KOPT-K1 (cell line): ENCODE measurements around the gene CHST8.

Source experiments
- H3K27ac ChIP-seq: fragments of 200-600 bp; sonication (generic); 2 replicates; pipeline ENCODE4 v1.5.1; 2016; ENCODE audit warnings: antibody characterized with exemption, mild to moderate bottlenecking, low read depth, low read length; ENCODE audit not compliant: poor library complexity, severe bottlenecking
- H3K36me3 ChIP-seq: fragments of 200-600 bp; sonication (generic); 2 replicates; pipeline ENCODE4 v1.5.1; 2017; ENCODE audit warnings: antibody characterized with exemption, mild to moderate bottlenecking, low read length, moderate library complexity; ENCODE audit not compliant: insufficient read depth
- H3K9me3 ChIP-seq: fragments of 200-600 bp; sonication (generic); 2 replicates; pipeline ENCODE4 v1.5.1; 2017; ENCODE audit warnings: antibody characterized with exemption, low read length, mild to moderate bottlenecking; ENCODE audit not compliant: insufficient read depth, poor library complexity, severe bottlenecking

Gene CHST8

DNA sequence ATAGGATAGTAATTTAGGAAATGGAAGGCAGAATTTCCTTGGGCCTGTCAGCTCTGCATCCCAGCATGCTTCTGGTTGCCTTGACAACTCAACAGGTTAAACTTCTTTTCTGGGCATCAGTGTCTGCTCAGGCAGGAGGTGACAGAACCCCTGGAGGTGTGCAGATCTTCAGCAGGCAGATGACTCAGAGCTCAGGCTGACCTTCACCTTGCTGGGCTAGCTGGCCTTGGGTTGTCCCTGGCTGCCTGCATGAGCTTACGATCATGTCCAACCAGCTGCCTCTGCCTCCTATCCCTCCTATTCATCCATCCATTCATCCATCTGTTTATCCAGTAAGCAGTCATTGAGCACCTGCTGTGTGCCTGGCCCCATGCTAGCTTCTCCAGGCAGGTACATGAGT lies 93.7 kb downstream of the CHST8 start:
- no peaks in the 10 kb centered on the region for H3K36me3 ChIP-seq
- no peak overlapping the region for H3K27ac ChIP-seq
- H3K9me3 ChIP-seq: no peaks in the 10 kb centered on the region

DNA sequence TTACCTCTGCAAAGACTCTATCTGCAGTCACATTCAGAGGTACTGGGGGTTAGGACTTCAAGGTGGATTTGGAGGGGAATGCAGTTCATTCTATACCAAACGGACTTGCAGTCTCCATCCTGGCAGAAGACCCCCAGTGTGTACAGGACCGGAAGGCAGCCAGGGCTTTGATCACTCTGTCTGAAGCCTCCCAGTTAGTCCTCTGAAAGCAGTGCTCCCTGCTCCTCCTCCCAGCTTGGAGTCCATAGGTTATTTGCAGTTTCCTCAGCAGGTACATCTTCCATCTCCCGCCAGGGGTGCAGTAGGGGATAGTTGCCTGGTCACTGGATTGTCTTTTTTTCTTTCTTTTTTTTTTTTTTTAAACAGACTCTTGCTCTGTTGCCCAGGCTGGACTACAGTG lies 96.1 kb downstream of the CHST8 start:
- Histone ChIP-seq H3K36me3 (no peaks in the 10 kb centered on the region), H3K9me3 (no peaks in the 10 kb centered on the region), H3K27ac (no peak overlapping the region)

DNA sequence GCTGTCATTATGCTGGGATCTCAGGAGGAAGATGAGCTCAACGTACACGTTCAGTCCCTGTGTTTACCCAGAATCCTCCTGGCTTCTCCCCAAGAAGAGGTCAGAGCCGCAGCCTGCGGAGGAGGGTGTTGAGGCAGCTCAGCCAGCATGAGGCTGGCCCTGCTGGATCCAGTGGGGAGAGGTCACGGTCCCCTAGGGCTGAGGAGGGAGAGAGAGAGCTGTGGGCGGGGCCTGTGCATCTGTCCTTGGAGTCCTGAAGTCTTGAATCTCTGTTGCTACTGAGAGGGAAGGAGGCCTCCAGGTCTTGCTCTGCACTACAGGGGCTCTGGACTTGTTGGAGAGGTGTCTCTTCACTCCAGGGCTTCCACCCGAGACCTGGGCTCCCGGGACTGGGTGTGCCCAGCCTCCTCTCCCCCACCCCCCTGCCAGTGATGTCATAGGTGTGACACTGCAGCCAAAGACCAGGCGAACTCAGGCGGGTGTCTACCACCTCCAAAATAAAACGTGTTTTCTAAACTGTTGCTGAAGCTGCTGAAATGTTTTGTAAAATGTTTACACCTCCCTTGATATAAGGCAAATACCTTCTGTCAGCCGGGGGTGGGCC lies 97.0 kb downstream of the CHST8 start:
- Histone ChIP-seq H3K36me3 (no peaks in the 10 kb centered on the region), H3K9me3 (no peaks in the 10 kb centered on the region), H3K27ac (no peak overlapping the region)

DNA sequence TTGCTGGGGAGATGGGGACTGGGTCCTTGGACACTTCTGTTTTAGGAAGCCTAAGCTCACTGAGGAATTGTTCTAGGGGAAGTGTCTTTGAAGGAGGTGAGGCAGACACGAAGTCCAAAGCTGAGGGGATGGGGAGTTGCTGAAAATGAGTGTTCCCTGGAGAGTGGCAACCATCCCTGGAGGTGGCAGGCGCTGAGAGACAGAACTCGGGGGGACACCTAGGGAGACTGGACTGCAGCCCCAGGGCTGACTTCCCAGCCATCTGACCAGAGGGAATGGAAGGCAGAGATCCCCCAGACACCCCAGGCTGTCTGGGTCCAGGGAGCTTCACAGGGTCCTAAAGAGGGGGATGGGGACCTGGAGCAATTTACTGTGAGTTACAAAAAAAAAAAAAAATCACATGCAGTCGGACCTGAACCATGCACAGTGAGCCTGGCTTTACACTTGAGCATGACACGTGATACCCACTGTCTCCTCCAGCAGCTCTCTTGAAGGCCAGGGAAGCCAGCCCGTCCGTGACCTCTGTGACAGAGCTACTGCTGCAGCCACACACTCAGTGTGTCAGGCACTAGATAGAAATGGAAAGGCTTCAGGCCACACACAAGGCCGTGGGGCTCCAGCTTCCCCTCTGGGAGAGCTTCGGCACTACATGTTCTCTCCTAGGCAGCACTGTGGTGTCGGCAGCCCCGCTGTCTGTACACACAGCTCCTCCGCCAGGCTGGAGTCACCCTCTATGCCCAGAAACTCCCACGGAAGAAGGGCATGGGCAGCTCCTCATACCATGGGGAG lies 97.8 kb downstream of the CHST8 start:
- H3K9me3 ChIP-seq: no peaks in the 10 kb centered on the region
- H3K36me3 ChIP-seq: no peaks in the 10 kb centered on the region
- H3K27ac ChIP-seq: no peak overlapping the region

- Histone ChIP-seq H3K9me3 (no peaks in the 10 kb centered on the region), H3K27ac (no peak overlapping the region), H3K36me3 (no peaks in the 10 kb centered on the region)
These were observed 98.4 kb downstream of the CHST8 start for GRCh38 chr19:33720155-33720493.

GRCh38 chr19:33720691-33721682 lies 99.2 kb downstream of the CHST8 start:
- Histone ChIP-seq H3K9me3 (no peaks in the 10 kb centered on the region), H3K36me3 (no peaks in the 10 kb centered on the region), H3K27ac (no peak overlapping the region)

DNA sequence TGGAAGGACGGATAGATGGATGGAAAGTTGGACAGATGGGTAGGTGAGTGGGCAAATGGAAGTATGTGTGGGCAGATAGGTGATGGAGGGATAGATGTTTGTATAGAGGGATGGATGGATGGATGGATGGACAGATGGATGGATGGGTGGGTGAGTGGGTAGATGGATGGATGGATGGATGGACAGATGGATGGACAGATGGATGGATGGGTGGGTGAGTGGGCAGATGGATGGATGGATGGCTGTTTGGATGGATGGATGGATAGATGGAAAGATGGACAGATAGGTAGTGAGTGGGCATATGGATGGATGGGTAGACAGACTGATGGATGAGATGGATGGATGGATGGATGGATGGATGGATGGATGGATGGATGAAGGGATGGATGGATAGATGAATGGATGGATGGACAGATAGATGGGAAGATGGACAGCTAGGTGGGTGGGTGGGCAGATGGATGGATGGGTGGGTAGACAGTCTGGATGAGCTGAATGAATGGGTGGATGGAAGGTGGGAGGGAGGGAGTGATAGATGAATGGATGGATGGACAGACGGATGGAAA lies 100.1 kb downstream of the CHST8 start:
- H3K27ac ChIP-seq: no peak overlapping the region
- no peaks in the 10 kb centered on the region for H3K36me3 ChIP-seq
- H3K9me3 ChIP-seq: no peaks in the 10 kb centered on the region

DNA sequence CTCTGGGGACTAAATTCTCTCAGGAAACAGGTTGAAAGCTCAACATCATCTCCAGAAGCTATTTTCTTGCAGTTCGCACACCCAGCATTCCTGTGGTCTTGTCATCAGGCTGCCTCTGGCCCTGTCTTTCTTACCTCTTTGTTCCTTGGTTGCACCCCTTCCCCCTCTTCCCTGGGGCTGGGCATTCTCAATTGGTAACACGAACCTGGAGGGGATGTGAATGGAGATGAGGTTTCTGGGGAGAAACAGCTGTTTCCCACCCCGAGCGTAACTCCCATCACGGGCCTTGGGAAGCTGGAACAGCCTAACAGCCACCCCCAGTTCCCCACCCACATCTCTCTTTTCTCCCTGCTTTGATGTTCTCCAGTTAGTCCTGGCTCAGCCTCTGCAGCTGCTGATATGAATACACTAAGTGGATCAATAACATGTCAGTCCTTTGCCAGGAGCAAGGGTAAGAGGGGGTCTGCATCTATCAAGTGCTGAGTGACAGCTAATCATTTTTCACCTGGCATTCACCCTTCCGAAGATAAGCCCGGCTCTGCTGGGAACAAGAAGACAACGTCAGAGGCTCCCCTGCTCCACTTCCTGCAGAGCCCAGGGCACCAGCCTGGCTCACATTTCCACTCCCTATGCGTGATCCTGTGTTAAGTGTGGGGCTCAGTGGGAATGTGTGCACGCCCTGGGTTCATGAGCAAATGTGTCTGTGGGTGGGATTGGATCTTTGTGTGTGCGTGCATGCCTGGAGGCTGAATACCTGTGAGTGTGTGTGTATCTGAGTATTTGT lies 100.9 kb downstream of the CHST8 start:
- Histone ChIP-seq H3K27ac (no peak overlapping the region), H3K36me3 (no peaks in the 10 kb centered on the region), H3K9me3 (no peaks in the 10 kb centered on the region)

GRCh38 chr19:33723512-33723911 lies 101.8 kb downstream of the CHST8 start:
- Histone ChIP-seq H3K36me3 (no peaks in the 10 kb centered on the region), H3K9me3 (no peaks in the 10 kb centered on the region), H3K27ac (no peak overlapping the region)

DNA sequence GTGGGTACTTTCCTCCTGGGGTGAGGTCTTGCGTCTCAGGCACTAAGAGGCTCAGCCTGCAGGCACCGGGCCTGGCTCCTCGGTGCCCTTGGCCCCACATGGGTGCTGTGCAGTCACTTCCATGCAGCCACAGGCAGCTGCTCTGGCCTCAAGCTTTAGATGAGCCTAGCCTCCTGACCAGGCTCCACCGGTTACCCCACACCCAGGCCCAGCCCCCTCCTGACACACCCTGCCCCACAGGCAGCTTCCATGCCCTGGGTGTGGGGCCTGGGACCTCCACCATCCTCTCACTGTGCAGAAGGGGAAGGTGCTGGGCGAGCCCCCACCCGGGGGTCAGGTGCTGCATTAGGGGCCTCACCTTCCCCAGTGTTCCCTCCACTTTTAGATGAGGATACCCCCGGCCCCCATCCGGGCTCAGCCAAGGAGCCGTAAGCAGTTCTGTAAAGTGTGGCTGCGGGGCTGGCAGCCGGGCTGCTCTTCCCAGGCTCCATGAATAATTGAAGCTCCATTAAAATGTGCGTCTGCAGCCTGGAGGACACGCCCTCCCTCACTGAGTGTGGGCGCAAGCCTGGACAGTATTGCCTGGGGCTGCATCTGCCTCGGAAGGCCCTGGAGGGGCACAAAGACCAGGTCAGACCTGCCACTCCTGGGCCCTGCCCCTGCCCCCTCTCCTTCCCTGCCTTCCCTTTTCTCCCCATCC lies 102.4 kb downstream of the CHST8 start:
- no peaks in the 10 kb centered on the region for H3K9me3 ChIP-seq
- no peaks in the 10 kb centered on the region for H3K36me3 ChIP-seq
- no peak overlapping the region for H3K27ac ChIP-seq

- Histone ChIP-seq H3K9me3 (no peaks in the 10 kb centered on the region), H3K36me3 (no peaks in the 10 kb centered on the region), H3K27ac (no peak overlapping the region)
These were observed 102.9 kb downstream of the CHST8 start for GRCh38 chr19:33724721-33725060.

GRCh38 chr19:33725567-33725966 lies 103.8 kb downstream of the CHST8 start:
- H3K9me3 ChIP-seq: no peaks in the 10 kb centered on the region

GRCh38 chr19:33726756-33727155 lies 105.0 kb downstream of the CHST8 start:
- H3K27ac ChIP-seq: no peak overlapping the region
- H3K36me3 ChIP-seq: no peaks in the 10 kb centered on the region
- no peaks in the 10 kb centered on the region for H3K9me3 ChIP-seq

More at GRCh38 chr19:33725567-33725966, 103.8 kb downstream of the CHST8 start:
- Histone ChIP-seq H3K27ac (no peak overlapping the region), H3K36me3 (no peaks in the 10 kb centered on the region)
